GM18502 (cell line): ENCODE data around the gene HOXB4.

Experiments
- ATAC-seq: cut with Tn5 transposase; IDR thresholded peaks from one replicate; pipeline ENCODE4 v1.9.1; 2021; ENCODE audit warnings: mild to moderate bottlenecking; ENCODE audit not compliant: unreplicated experiment, poor library complexity

HOXB4 gene

GRCh38 chr17:48561884-48562810 is 16.0 kb downstream of the HOXB4 start:
- ATAC-seq: no peak

- no peak for ATAC-seq
Measured at GRCh38 chr17:48559840-48560817, 18.0 kb downstream of the HOXB4 start.

DNA sequence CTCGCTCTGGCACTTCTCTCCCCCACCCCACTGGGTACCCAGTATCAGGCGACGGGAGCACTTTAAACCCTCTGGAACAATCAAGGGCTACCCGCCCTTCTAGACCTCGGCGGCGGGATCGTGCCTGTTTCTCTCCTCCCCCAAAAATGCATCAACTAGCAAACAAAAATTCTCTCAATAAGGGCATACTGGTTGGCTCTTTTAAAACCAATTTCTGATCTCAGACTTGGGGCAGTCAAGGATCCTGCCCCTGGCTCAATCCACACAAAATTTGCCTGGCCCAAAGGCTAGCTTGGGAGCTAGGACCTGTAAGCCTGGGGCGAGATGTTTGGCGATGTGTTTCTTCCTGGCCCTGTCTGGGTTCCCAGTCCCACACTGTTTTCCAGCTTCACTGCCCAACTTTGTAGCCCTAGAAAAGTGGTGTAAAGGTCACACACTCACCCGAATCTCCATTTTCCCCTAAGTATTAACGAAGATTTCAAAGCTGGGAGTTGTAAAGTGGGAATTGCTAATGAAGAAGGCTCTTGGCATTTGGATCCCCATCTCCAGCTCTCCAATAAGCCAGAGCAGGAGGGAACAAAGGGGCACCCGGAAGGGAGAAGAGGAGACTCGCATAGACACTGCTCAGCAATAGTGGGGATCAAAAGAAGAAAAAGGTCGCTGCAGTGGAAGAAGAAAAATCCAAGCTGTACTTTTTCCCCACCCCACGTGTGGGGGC is 18.9 kb downstream of the HOXB4 start:
- no peak for ATAC-seq

DNA sequence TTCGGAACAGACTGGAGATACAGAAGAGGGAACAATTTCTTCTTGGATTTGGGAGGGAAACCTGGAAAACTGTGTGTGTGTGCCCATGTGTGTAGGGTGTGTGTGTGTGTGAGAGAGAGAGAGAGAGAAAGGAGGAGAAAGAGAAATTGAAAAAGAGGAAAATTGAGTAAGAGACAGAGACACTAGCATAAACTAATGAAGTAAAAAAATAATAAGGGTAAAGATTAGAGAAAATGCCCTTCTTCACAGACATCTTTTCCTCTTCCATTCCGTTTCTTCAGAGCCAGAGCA is 19.4 kb downstream of the HOXB4 start:
- ATAC-seq: no peak

- no peak for ATAC-seq
Measured at GRCh38 chr17:48558057-48558830, 19.9 kb downstream of the HOXB4 start.

GRCh38 chr17:48556576-48557401 is 21.4 kb downstream of the HOXB4 start:
- no peak for ATAC-seq

GRCh38 chr17:48556229-48556575 is 21.9 kb downstream of the HOXB4 start:
- ATAC-seq: no peak

DNA sequence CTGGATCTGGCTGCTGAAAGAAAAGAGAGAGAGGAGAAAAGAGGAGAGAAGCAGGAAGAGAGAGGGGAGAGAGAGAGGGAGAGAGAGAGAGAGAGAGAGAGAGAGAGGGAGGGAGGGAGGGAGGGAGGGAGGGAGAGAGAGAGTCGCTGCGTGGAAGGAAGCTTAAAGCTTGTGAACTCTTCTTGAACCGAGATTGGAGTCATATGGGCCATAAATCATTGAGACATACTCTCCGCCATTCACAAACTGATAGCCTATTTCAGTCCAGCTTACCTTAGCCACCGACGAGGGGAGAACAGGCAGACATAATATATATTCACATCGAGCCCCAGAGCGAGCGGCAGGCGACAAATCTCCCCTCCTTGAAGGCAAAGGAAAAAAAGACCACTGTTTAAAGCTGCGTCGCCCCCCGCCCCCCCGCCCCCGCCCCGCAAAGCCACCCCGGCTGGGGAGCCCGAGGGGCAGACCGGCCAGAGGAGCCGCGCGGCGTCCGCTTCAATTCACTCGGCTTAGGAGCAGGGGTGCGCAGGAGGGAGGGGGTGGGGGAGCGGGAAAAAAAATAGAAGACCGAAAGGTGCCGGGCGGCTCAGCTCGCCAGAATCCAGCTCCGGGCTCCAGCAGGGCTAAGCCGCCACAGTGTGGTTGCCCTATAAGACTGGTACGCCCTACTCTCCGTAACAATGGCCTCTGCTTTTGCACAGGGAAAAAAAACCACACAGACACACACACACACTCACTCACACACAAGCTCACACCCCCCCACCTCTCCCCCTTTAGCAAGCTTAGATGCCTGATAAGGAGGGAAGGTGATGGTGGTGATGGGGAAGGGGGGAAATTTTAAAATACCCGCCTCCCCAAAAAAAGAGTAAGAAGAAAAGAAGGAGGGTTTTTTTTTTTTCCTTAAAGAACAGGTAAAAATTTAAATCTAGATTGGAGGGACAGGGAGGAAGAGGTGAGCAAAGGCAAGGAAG is 22.6 kb downstream of the HOXB4 start:
- no peak for ATAC-seq

GRCh38 chr17:48554412-48555257 is 23.5 kb downstream of the HOXB4 start:
- no peak for ATAC-seq

DNA sequence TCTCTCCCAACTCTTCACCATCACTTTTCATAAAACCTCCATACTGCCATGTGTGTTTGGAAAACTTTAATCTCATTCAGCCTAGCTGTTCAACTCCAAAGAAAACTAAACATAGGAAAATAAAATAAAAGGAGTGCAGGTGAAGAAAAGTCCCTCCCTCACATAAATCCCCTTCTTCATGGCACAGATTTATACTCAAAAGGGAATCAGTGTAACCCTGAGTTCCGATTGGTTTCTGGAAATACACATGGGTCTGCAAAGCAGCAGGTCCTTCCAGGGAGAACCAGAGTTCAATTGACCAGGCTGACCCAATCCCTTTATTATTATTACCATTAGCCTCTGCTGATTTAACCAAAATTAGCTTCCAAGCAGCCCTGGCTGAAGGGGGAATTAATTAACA is 24.3 kb downstream of the HOXB4 start:
- no peak for ATAC-seq

- ATAC-seq: no peak
Measured at GRCh38 chr17:48553190-48553547, 25.0 kb downstream of the HOXB4 start.

GRCh38 chr17:48552466-48553189 is 25.5 kb downstream of the HOXB4 start:
- ATAC-seq: no peak

DNA sequence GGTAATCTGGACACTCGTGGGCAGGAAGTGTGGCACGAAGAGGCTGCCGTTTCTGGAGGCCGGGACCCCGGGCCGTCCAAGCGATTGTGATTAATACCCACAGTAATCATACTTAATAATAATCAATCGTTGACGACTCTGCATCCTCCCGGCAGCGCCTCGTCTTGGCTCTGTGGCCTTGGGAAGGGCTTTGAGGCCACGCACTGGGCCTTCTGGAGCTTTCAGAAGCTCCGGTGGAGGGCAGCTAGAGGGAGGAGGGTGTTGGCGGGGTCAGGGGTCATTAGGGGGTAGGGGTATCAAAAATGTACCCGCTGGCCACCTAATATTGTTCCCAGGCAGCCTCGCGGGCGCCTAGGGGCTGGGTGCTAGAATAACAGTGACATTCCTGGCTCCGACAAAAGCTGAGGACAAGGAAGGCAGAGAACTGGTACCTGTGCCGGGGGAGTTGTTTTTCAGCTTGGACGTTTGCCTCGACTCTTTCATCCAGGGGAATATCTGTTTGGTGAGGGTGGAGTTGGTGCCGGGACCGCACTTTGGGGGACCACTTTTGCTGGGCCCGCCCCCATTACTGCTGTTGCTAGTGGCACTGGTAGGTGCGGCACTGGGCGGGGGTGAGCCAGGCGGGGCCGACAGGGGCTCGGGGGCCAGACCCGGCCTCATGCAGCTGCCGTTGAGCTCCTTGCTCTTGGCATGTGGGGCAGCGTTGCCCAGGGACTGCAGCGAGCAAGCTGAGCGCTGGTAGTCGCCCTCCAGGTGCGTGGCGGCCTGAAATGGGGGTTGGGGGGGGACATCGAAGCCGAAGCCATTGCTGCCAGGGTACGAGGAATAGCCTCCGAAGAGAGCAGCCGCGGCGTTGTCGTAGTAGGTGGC is 26.3 kb downstream of the HOXB4 start:
- no peak for ATAC-seq

- no peak for ATAC-seq
Measured at GRCh38 chr17:48551214-48551555, 27.0 kb downstream of the HOXB4 start.

DNA sequence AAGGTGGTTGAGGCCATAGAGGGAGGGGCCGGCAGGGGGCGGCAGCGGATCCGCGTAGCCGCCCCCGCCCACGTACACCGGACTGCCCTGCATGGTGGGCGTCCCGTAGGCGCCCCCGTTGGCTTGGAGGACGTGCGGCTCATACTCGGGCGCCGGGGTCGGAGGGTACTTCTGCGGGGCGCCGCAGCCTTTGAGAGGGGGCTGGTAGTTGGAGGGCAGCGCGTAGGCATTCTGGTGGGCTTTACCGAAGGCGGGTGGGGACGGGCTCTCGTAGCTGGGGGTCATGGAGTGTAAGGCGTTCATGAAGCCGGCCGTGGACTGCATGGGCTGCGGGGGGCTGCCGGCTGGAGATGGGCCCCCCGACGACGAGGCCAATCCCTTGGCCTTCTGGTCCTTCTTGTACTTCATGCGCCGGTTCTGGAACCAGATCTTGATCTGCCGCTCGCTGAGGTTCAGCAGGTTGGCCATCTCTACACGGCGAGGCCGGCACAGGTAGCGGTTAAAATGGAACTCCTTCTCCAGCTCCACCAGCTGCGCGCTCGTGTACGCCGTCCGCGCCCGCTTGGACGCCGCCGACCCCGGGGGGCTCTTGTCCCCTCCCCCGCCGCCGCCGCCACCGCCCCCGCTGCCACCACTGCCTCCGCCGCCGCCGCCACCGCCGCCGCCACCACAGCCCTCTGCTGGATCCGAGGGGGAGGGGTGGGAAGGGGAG is 27.5 kb downstream of the HOXB4 start:
- no peak for ATAC-seq
